LNCaP clone FGC (cell line): ENCODE measurements around the gene CSNK1G2.

ENCODE experiments used
- DNase-seq: peaks from one replicate; pipeline ENCODE4 v3.0.0-alpha.2; 2011; ENCODE audit warnings: low read depth
- H3K4me3 ChIP-seq: 2 replicates; pipeline ENCODE4 v1.5.1; 2011; ENCODE audit warnings: mild to moderate bottlenecking, low read depth, low read length, control low read depth
- CTCF ChIP-seq: IDR thresholded peaks from 2 replicates; pipeline ENCODE4 v1.5.1; 2012; ENCODE audit warnings: mild to moderate bottlenecking; ENCODE audit not compliant: control insufficient read depth, insufficient read depth; ENCODE audit errors: extremely low read depth

CSNK1G2 gene

GRCh38 chr19:1956868-1957492, 16.0 kb downstream of the CSNK1G2 start:
- H3K4me3 ChIP-seq, result no peak overlapping the region
- no peak for TF ChIP-seq CTCF
- DNase-seq, result no peak

- no peak for TF ChIP-seq CTCF
- DNase-seq, result no peak
- no peak overlapping the region for H3K4me3 ChIP-seq
Measured at GRCh38 chr19:1957562-1958248, 16.7 kb downstream of the CSNK1G2 start.

DNA sequence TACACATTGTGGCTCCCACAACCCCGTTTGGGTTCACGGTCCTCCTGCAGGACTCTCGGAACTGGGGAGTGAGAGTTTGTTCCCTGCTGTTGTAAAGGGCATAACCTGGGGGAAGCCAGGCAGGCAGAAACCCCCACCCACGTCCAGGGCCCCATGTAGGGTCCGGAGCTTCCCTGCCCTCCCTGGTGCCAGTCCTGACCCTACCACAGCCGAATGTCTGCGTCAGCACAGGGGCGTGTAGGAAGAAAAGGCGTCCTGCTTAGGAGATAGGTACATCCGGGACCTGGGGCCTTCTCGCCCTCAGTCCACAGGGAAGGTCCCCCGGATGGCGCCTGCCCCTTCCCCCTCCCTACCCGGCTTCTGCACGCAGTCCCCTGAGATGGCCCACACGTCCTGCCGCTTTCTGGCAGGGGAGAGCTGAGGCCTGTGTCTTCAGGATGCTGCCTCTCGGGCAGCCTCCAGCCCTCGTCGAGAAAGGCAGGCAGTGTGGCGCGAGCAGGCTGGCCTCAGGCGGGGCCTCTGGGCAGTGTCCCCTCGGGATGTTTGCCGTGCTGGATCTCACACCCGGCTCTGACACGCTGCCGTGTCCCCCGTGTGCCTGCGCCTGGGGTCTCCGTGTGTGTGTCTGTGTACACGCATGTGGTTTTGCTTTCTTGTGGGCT, 19.1 kb downstream of the CSNK1G2 start:
- H3K4me3 ChIP-seq, result no peak overlapping the region
- TF ChIP-seq CTCF, result no peak
- DNase-seq, result no peak

GRCh38 chr19:1961000-1961883, 20.3 kb downstream of the CSNK1G2 start:
- H3K4me3 ChIP-seq, result no peak overlapping the region
- DNase-seq, result no peak
- no peak for TF ChIP-seq CTCF

DNA sequence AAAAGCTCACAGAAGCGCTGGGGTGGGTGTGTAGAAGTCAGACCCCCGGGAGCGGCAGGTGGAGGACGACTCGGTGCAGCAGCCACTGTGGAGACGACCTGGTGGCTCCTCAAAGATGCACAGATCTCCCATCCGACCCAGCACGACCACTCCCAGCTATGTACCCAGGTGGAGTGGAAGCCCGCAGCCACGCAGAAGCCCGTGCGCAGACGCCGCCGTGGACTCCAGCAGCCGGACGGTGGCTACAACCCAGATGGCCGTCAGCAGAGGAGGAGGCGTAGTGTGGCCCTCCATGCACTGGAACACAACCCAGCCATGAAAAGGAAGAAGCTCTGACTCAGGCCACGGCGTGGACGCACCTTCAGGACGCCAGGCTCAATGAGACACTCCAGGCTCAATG, 21.7 kb downstream of the CSNK1G2 start:
- TF ChIP-seq CTCF, result no peak
- no peak for DNase-seq
- no peak overlapping the region for H3K4me3 ChIP-seq

DNA sequence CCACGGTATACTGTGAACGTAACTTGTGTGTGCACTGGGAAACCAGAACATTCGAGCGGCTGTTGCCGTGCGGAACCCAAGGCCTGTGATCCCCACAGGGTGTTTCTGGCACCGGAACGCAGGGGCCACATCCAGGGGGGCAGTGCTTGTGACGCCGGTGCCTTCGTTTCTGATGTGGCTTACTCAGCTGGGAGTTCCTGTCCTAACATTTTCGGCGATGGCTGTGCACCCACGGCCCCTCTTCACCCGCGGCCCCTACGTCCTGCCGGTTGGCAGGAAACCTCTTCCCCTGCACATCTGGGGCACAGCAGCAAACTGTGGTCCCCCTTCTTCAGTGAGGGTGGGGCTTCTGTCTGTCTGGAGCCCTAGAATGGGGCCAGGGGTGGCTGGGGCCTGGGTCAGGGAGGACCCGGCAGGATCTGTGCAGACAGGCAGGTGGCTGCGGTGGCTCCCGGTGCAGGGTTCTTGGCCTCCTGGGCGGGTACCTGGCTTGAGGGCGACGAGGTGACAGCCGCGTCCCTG, 26.2 kb downstream of the CSNK1G2 start:
- no peak overlapping the region for H3K4me3 ChIP-seq
- DNase-seq, result no peak

More for the DNA sequence above, 26.2 kb downstream of the CSNK1G2 start:
- TF ChIP-seq CTCF, result no peak
